Glomerular visceral epithelial cell (primary cell): ENCODE data around the gene TBXAS1.

Source experiments
- DNase-seq: peaks from one replicate; pipeline ENCODE4 v3.0.0-alpha.2; 2016; ENCODE audit errors: extremely low spot score

The TBXAS1 gene

GRCh38 chr7:140069298-140069949 is 240.4 kb downstream of the TBXAS1 start:
- DNase-seq = no peak
